Kidney epithelial cell (primary cell): Measurements from ENCODE around the gene ZNF511. TPM values are rescaled to one million over a fixed set of nuclear protein-coding genes. Genes with fewer than 3 reads are reported as not detected.

Experiments
- DNase-seq: peaks from one replicate; pipeline ENCODE4 v3.0.0-alpha.2; 2010; ENCODE audit warnings: low read depth
- H3K27me3 ChIP-seq: 2 replicates; pipeline ENCODE4 v1.6.0; 2011; ENCODE audit warnings: low read length; ENCODE audit not compliant: control insufficient read depth, insufficient read depth
- H3K36me3 ChIP-seq: 2 replicates; pipeline ENCODE4 v1.5.1; 2011; ENCODE audit warnings: low read length; ENCODE audit not compliant: control insufficient read depth, insufficient read depth
- H3K4me3 ChIP-seq: 2 replicates; pipeline ENCODE4 v1.5.1; 2011; ENCODE audit warnings: low read depth, mild to moderate bottlenecking, control low read depth, low read length
- CTCF ChIP-seq: IDR thresholded peaks from 2 replicates; pipeline ENCODE4 v1.5.1; 2011; ENCODE audit warnings: mild to moderate bottlenecking, moderate library complexity, low read length, control low read depth, inconsistent platforms; ENCODE audit not compliant: insufficient read depth, poor library complexity, severe bottlenecking
- total RNA-seq: library from RNA; depleted of rRNA; stranded (reverse); fragments of >200 nt; gene quantifications from 2 replicates; pipeline ENCODE4 v1.2.3, GENCODE V29; 2015

Gene ZNF511
- total RNA-seq, 1 donor from 2014 or later = 20.3 TPM

- Histone ChIP-seq H3K4me3 (no peak overlapping the region), H3K27me3 (peaks cover 12% of the 10 kb centered on the region), H3K36me3 (no peaks in the 10 kb centered on the region)
- no peak for TF ChIP-seq CTCF
- no peak for DNase-seq
Measured at GRCh38 chr10:133272301-133272963, 36.3 kb upstream of the ZNF511 start.

- Histone ChIP-seq H3K36me3 (peaks cover 1% of the 10 kb centered on the region), H3K27me3 (peaks cover 12% of the 10 kb centered on the region), H3K4me3 (no peak overlapping the region)
- no peak for DNase-seq
- no peak for TF ChIP-seq CTCF
Measured at GRCh38 chr10:133272964-133273420, 35.7 kb upstream of the ZNF511 start.

GRCh38 chr10:133273534-133274143, 35.1 kb upstream of the ZNF511 start:
- peaks cover 12% of the 10 kb centered on the region for H3K27me3 ChIP-seq
- DNase-seq = no peak
- TF ChIP-seq CTCF = no peak
- no peak overlapping the region for H3K4me3 ChIP-seq
- peaks cover 2% of the 10 kb centered on the region for H3K36me3 ChIP-seq

GRCh38 chr10:133274751-133275683, 33.7 kb upstream of the ZNF511 start:
- Histone ChIP-seq H3K27me3 (peaks cover 12% of the 10 kb centered on the region), H3K4me3 (no peak overlapping the region), H3K36me3 (peaks cover 2% of the 10 kb centered on the region)
- DNase-seq = no peak
- no peak for TF ChIP-seq CTCF

GRCh38 chr10:133275684-133276092, 33.0 kb upstream of the ZNF511 start:
- no peak for TF ChIP-seq CTCF
- Histone ChIP-seq H3K27me3 (peaks cover 12% of the 10 kb centered on the region), H3K4me3 (no peak overlapping the region), H3K36me3 (peaks cover 2% of the 10 kb centered on the region)
- DNase-seq = no peak
